Lower leg skin (tissue), 3 donors: ENCODE results near the gene KDM4B.

ENCODE experiments used
- POLR2A ChIP-seq, 2 donors: fragments of 450-650 bp; IDR thresholded peaks; one replicate each; pipeline ENCODE4 v1.6.1; 2016 to 2017; ENCODE audit warnings: antibody characterized with exemption in 2 of 2, mild to moderate bottlenecking in 1 of 2, moderate library complexity in 1 of 2
- TF ChIP-seq, protein P1 (sequence below), 3 donors: fragments of 450-650 bp; IDR thresholded peaks; one replicate each; pipeline ENCODE4 v1.5.1; 2016; ENCODE audit warnings: antibody characterized with exemption in 3 of 3, mild to moderate bottlenecking in 3 of 3, moderate library complexity in 2 of 3

DNA sequence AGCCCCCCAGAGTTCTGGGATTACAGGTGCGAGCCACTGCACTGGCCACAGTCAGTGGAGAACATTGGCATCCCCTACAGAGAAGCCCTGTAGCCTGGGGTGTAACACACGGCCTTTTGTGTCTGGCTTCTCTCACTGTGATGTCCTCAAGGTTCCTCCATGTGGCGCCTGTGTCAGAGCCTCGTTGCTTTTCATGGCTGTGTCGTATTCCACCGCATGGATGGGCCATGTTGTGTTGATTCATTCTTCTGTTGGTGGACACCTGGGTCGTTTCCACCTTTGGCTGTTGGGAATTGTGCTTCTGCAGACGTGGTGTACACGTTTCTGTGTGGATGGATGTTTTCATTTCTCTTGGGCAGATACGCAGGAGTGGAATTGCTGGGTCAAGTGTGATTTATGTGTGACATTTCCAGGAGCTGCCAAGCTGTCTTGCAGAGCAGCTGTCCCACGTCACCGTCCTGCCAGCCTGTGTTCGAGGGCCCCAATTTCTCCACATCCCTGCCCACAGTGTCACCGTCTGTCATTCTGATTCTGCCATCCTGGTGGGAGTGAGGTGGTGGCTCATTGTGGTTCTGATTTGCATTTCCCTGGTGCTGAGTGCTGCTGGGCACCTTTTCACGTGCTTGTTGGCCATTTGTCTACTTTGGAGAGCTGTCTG lies 59.4 kb downstream of the KDM4B start:
- TF ChIP-seq, protein P1, sequence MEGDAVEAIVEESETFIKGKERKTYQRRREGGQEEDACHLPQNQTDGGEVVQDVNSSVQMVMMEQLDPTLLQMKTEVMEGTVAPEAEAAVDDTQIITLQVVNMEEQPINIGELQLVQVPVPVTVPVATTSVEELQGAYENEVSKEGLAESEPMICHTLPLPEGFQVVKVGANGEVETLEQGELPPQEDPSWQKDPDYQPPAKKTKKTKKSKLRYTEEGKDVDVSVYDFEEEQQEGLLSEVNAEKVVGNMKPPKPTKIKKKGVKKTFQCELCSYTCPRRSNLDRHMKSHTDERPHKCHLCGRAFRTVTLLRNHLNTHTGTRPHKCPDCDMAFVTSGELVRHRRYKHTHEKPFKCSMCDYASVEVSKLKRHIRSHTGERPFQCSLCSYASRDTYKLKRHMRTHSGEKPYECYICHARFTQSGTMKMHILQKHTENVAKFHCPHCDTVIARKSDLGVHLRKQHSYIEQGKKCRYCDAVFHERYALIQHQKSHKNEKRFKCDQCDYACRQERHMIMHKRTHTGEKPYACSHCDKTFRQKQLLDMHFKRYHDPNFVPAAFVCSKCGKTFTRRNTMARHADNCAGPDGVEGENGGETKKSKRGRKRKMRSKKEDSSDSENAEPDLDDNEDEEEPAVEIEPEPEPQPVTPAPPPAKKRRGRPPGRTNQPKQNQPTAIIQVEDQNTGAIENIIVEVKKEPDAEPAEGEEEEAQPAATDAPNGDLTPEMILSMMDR (IDR thresholded peaks at IDR 0.05), result no peak
- TF ChIP-seq POLR2A (IDR thresholded peaks at IDR 0.05), result no peak
